Thymus (tissue), 11 donors: ENCODE data around the gene HHAT. TPM values are rescaled to one million over a fixed set of nuclear protein-coding genes. Genes with fewer than 3 reads are reported as not detected.

Source experiments
- DNase-seq, 9 donors: peaks; one replicate each; pipeline ENCODE4 v3.0.0-alpha.2; 2013; ENCODE audit warnings: low spot score in 9 of 9, low read depth in 6 of 9, missing footprints in 1 of 9
- H3K27ac ChIP-seq, 2 donors: one replicate each; pipeline ENCODE4 v1.5.1; 2013; ENCODE audit warnings: control low read depth in 1 of 2, low read depth in 1 of 2, low read length in 1 of 2, mild to moderate bottlenecking in 1 of 2, moderate library complexity in 1 of 2
- H3K27me3 ChIP-seq, 2 donors: one replicate each; pipeline ENCODE4 v1.5.1; 2013; ENCODE audit warnings: low read length in 1 of 2; ENCODE audit not compliant: control insufficient read depth in 2 of 2, insufficient read depth in 1 of 2
- H3K36me3 ChIP-seq, 2 donors: one replicate each; pipeline ENCODE4 v1.5.1; 2013; ENCODE audit warnings: low read length in 1 of 2, mild to moderate bottlenecking in 1 of 2, moderate library complexity in 1 of 2; ENCODE audit not compliant: control insufficient read depth in 2 of 2, insufficient read depth in 2 of 2
- H3K4me1 ChIP-seq, 2 donors: one replicate each; pipeline ENCODE4 v1.5.1; 2013; ENCODE audit warnings: low read length in 2 of 2; ENCODE audit not compliant: control insufficient read depth in 2 of 2, insufficient read depth in 2 of 2
- H3K4me3 ChIP-seq, 2 donors: one replicate each; pipeline ENCODE4 v1.5.1; 2013; ENCODE audit warnings: low read length in 2 of 2, control low read depth in 1 of 2, mild to moderate bottlenecking in 1 of 2
- H3K9me3 ChIP-seq, 2 donors: one replicate each; pipeline ENCODE4 v1.5.1; 2013; ENCODE audit warnings: low read length in 1 of 2, mild to moderate bottlenecking in 1 of 2; ENCODE audit not compliant: control insufficient read depth in 2 of 2, insufficient read depth in 1 of 2
- WGBS: extraction: QIAGEN DNeasy Blood & Tissue Kit; methylation state at CpG from one replicate; pipeline ENCODE4 v1.1.7; 2013; 5-methylcytosine and 5-hydroxymethylcytosine counted together
- polyA plus RNA-seq: library from polyadenylated mRNA; stranded (reverse); fragments of 200-250 nt; gene quantifications from one replicate; pipeline ENCODE4 v1.2.3, GENCODE V29; 2013
- total RNA-seq: library from RNA; stranded (reverse); fragments of 120-200 nt; gene quantifications from one replicate; pipeline ENCODE4 v1.2.4, GENCODE V29; 2013
- donor health status: healthy.

Gene HHAT
- total and polyA plus RNA-seq, 2 donors: 3.7 to 5.7 TPM

DNA sequence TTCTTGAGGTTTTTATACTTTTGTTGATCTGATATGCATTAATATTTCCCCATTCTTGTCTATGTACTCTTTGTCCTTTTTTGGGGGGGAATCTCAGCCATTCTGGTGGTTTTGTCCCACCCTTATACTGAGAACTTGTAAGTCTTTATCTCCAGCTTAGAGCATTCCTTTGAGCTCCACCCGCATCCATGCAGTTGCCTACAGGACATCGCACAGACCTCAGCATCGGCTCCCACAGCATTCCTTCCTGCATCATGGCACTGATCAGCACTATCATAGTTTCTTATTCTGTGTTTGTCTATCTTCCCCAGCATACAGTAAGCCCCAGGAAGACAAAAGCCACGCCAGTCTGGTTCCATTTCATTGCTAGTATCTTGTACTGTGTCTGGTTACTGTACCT lies 33.0 kb downstream of the HHAT start:
- H3K4me3 ChIP-seq: no peak overlapping the region
- WGBS: 97% methylated on average over 4 of the region's 4 CpGs
- H3K4me1 ChIP-seq: no peaks in the 10 kb centered on the region
- H3K27ac ChIP-seq: no peak overlapping the region
- H3K36me3 ChIP-seq: no peaks in the 10 kb centered on the region
- no peak for DNase-seq
- no peaks in the 10 kb centered on the region for H3K9me3 ChIP-seq
- H3K27me3 ChIP-seq: no peaks in the 10 kb centered on the region

DNA sequence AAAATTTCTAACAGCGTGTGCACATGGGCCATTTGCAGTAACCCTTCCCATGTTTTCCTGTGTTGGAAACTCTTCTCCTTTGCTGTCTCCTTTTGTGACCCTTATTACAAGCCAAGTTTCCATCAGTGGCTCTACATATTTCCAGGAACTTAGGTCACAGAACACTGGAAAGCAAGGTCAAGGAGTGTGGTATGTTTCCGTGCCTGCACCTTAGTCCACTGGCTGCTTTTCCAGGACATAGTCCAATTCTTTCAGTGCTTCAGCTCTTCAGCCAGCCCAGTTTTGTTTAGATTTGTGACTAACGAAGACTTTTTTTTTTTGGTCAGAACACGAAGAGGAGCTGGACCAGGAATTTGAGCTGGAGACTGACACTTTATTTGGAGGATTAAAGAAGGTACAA lies 33.8 kb downstream of the HHAT start:
- no peaks in the 10 kb centered on the region for H3K27me3 ChIP-seq
- no peaks in the 10 kb centered on the region for H3K4me1 ChIP-seq
- no peak overlapping the region for H3K27ac ChIP-seq
- no peaks in the 10 kb centered on the region for H3K9me3 ChIP-seq
- no peak overlapping the region for H3K4me3 ChIP-seq
- DNase-seq: no peak
- H3K36me3 ChIP-seq: no peaks in the 10 kb centered on the region
- 94% methylated on average over 4 of the region's 4 CpGs for WGBS

DNA sequence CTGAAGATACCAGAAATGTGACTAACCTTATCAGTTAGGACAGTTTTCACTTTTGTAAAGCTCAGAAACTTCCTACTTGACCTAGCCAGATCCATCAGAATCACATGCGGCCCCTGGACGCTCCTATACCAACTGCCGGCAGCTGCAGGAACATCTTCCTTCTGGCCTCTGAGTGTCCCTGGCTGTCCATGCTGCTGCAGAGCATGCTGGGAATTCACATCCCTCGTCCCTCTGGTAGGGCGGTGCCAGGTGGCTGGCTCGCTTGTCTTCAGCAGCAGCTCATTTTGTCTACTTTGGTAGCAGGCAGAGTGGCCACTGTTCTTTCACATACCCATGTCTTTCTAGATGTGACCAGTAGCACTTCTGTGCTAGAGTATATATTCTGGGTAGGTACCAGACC lies 34.4 kb downstream of the HHAT start:
- H3K27me3 ChIP-seq: no peaks in the 10 kb centered on the region
- no peaks in the 10 kb centered on the region for H3K36me3 ChIP-seq
- H3K9me3 ChIP-seq: no peaks in the 10 kb centered on the region
- no peaks in the 10 kb centered on the region for H3K4me1 ChIP-seq
- no peak overlapping the region for H3K27ac ChIP-seq
- no peak overlapping the region for H3K4me3 ChIP-seq
- 91% methylated on average over 6 of the region's 6 CpGs for WGBS
- no peak for DNase-seq

DNA sequence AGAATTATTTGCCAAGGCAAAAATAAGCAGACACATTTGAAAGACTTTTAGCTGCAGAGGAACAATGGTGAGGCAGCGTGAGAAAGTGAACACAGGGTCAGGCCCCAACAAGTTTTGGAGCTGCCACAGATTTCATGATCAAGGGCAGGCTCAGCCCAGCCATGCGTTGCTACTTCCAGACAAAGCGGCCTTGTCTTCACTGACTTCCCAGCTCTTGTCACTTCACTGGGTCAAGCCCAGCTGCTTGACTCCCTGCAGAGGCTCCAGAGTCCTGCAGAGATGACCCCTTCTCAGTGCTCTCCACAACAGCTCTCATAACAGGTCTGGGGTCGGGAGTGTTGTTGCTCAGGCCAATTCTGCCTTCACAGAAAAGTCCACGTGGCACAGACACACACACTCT lies 35.8 kb downstream of the HHAT start:
- no peak overlapping the region for H3K4me3 ChIP-seq
- no peak overlapping the region for H3K27ac ChIP-seq
- H3K27me3 ChIP-seq: no peaks in the 10 kb centered on the region
- no peak for DNase-seq
- WGBS: 95% methylated on average over 5 of the region's 5 CpGs
- no peaks in the 10 kb centered on the region for H3K36me3 ChIP-seq
- H3K9me3 ChIP-seq: no peaks in the 10 kb centered on the region
- no peaks in the 10 kb centered on the region for H3K4me1 ChIP-seq

DNA sequence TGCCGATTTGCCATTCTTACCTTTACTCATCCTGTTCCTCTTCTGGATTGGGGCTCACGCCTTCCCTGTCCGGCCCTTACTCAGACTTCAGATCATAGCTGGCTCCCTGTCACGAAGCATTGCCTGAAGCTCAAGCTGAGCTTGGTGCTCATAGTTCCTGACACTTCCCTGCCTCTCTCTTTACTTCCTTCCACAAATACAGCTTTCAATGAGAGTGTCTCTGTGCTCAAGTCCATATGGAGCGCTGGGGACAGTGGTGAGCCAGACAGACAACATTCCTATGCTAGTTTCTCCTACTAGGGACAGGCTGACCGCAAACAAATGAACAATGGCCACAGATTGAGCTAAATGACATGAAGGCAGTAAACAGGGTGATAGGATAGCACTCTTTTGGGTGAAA lies 38.1 kb downstream of the HHAT start:
- no peak for DNase-seq
- no peak overlapping the region for H3K27ac ChIP-seq
- H3K4me1 ChIP-seq: no peaks in the 10 kb centered on the region
- no peaks in the 10 kb centered on the region for H3K27me3 ChIP-seq
- no peaks in the 10 kb centered on the region for H3K9me3 ChIP-seq
- WGBS: over 99% methylated on average over 6 of the region's 6 CpGs
- no peaks in the 10 kb centered on the region for H3K36me3 ChIP-seq
- H3K4me3 ChIP-seq: no peak overlapping the region

DNA sequence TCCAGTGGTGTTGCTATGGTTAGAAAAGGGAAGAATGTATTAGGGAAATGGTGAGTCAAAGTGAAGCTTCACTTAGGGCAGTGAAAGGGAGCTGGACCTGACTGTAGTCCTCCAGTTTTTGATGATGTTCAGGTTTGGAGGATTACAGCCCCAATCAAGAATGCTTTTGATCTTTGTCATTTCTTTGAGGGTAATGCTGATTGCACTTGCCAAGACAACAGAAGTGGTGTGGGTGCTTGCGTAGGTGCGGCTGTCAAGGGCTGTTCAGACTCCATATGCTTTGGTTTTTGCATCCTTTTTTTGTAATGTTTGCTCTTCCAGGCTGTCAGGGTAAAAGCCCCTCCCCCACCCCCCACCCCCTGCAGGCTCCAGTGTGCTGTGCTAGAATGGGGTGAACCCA lies 38.9 kb downstream of the HHAT start:
- Histone ChIP-seq H3K4me3 (no peak overlapping the region), H3K27ac (no peak overlapping the region), H3K4me1 (no peaks in the 10 kb centered on the region), H3K27me3 (no peaks in the 10 kb centered on the region), H3K36me3 (no peaks in the 10 kb centered on the region), H3K9me3 (no peaks in the 10 kb centered on the region)
- WGBS: 94% methylated on average over 2 of the region's 2 CpGs
- DNase-seq: no peak

DNA sequence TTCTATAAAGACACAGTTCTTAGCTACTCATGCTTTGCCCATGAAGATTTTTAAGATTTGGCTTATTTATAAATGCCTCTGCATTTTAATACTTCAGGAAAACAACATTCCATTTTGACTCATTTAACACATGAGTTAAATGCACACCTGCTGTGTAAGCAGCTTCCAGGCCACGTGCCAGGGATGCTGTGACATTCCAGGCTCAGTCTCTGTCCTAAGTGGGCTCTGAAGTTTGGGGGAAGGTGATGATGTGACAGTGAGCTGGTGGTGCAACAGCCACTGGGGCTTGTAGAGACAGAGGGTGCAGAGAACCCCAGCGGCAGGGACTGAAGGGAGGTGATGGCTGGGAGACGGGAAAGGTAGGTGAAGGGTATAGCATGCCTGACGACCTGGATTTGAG lies 40.7 kb downstream of the HHAT start:
- WGBS: 96% methylated on average over 4 of the region's 4 CpGs

DNA sequence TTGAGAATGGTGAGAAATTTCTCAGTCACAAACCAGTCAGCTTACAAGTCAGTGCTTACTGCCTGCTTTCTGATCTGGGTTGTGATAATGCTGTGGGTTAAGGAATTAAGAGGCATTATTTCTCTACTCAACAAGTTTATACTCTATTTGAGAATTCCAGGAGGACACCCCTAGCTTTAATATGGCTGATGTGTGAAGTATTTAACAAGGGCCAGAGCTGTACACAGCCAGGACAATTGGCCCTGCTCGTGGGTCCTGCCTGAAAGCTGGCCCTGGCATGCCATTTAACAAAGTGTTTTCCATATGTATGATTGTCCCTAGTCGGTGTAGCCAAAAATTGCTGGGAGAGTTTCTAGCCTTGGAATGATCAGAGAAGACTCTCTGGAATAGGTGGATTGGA lies 43.2 kb downstream of the HHAT start:
- no peaks in the 10 kb centered on the region for H3K27me3 ChIP-seq
- no peak overlapping the region for H3K27ac ChIP-seq
- DNase-seq: no peak
- no peaks in the 10 kb centered on the region for H3K4me1 ChIP-seq
- no peaks in the 10 kb centered on the region for H3K9me3 ChIP-seq
- WGBS: 93% methylated on average over 2 of the region's 2 CpGs
- no peak overlapping the region for H3K4me3 ChIP-seq
- no peaks in the 10 kb centered on the region for H3K36me3 ChIP-seq

More for the DNA sequence above, 40.7 kb downstream of the HHAT start:
- no peak overlapping the region for H3K27ac ChIP-seq
- no peaks in the 10 kb centered on the region for H3K9me3 ChIP-seq
- H3K36me3 ChIP-seq: no peaks in the 10 kb centered on the region
- no peak overlapping the region for H3K4me3 ChIP-seq
- no peaks in the 10 kb centered on the region for H3K4me1 ChIP-seq
- H3K27me3 ChIP-seq: no peaks in the 10 kb centered on the region
- no peak for DNase-seq

DNA sequence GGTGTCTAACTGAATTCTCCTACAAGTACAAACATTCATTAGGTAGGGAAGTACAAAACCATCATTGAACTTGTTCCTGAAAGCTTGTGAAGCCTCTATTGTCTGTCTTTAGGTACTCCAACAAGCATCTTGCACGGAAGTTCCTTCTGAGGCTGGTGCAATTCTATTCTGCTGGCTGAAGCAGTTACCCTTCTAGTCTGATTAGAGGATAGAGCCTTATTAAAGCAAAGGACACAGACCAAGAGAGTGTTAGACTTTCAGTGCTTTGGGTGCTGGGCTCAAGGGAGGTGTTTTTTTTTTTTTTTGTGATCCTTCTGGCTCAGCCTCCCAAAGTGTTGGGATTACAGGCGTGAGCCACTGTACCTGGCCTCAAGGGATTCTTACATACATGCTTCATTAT lies 43.8 kb downstream of the HHAT start:
- Histone ChIP-seq H3K9me3 (no peaks in the 10 kb centered on the region), H3K27me3 (no peaks in the 10 kb centered on the region), H3K4me1 (no peaks in the 10 kb centered on the region), H3K27ac (no peak overlapping the region), H3K4me3 (no peak overlapping the region), H3K36me3 (no peaks in the 10 kb centered on the region)
- no peak for DNase-seq
- 97% methylated on average over 2 of the region's 2 CpGs for WGBS
